Astrocyte (in vitro differentiated cells and primary cell): ENCODE measurements around the gene CHN2.

Source experiments
- EZH2 ChIP-seq: IDR thresholded peaks from 2 replicates; pipeline ENCODE4 v1.6.1; 2012; ENCODE audit warnings: mild to moderate bottlenecking, low read length, inconsistent platforms; ENCODE audit not compliant: insufficient read depth
- TF ChIP-seq, protein P1 (sequence below): IDR thresholded peaks from 2 replicates; pipeline ENCODE4 v1.5.1; 2011; ENCODE audit warnings: low read depth, mild to moderate bottlenecking, inconsistent platforms, low read length, moderate library complexity; ENCODE audit not compliant: insufficient read depth

GRCh38 chr7:29274146-29275017, 79.8 kb downstream of the CHN2 start:
- TF ChIP-seq, protein P1, sequence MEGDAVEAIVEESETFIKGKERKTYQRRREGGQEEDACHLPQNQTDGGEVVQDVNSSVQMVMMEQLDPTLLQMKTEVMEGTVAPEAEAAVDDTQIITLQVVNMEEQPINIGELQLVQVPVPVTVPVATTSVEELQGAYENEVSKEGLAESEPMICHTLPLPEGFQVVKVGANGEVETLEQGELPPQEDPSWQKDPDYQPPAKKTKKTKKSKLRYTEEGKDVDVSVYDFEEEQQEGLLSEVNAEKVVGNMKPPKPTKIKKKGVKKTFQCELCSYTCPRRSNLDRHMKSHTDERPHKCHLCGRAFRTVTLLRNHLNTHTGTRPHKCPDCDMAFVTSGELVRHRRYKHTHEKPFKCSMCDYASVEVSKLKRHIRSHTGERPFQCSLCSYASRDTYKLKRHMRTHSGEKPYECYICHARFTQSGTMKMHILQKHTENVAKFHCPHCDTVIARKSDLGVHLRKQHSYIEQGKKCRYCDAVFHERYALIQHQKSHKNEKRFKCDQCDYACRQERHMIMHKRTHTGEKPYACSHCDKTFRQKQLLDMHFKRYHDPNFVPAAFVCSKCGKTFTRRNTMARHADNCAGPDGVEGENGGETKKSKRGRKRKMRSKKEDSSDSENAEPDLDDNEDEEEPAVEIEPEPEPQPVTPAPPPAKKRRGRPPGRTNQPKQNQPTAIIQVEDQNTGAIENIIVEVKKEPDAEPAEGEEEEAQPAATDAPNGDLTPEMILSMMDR, result no peak
- TF ChIP-seq EZH2, result no peak
